RWPE2 (cell line): ENCODE results near the gene PLVAP.
A peak's percentile ranks its signal among the peaks of the same experiment; 100 is the strongest.

Source experiments
- ATAC-seq: fragments of 200-7000 bp; cut with Tn5 transposase; 3 replicates; pipeline ENCODE4 v1.9.1; 2021; ENCODE audit warnings: low read depth
- DNase-seq: peaks from one replicate; pipeline ENCODE4 v3.0.0-alpha.2; 2020; ENCODE audit warnings: low spot score
- H3K27ac ChIP-seq: fragments of 450-650 bp; 2 replicates; pipeline ENCODE4 v1.5.1; 2017; ENCODE audit warnings: mild to moderate bottlenecking; ENCODE audit not compliant: poor library complexity, severe bottlenecking
- H3K27me3 ChIP-seq: fragments of 250-450 bp; sonication (Bioruptor Pico); 2 replicates; pipeline ENCODE4 v1.5.1; 2021; ENCODE audit warnings: mild to moderate bottlenecking, moderate library complexity; ENCODE audit not compliant: insufficient read depth, poor library complexity, severe bottlenecking
- H3K36me3 ChIP-seq: fragments of 250-450 bp; sonication (Bioruptor Pico); 2 replicates; pipeline ENCODE4 v1.5.1; 2020; ENCODE audit warnings: low read depth, mild to moderate bottlenecking, moderate library complexity
- H3K4me1 ChIP-seq: fragments of 250-450 bp; sonication (Bioruptor Pico); 2 replicates; pipeline ENCODE4 v1.5.1; 2021; ENCODE audit warnings: mild to moderate bottlenecking, moderate library complexity; ENCODE audit not compliant: insufficient read depth, poor library complexity, severe bottlenecking
- H3K4me3 ChIP-seq: fragments of 250-450 bp; sonication (Bioruptor Pico); 2 replicates; pipeline ENCODE4 v1.5.1; 2021; ENCODE audit warnings: mild to moderate bottlenecking, moderate library complexity; ENCODE audit not compliant: severe bottlenecking
- H3K9me3 ChIP-seq: fragments of 250-450 bp; sonication (Bioruptor Pico); 2 replicates; pipeline ENCODE4 v1.5.1; 2021; ENCODE audit warnings: mild to moderate bottlenecking, moderate library complexity; ENCODE audit not compliant: severe bottlenecking
- TF ChIP-seq, protein P1 (sequence below): fragments of 450-650 bp; IDR thresholded peaks from one replicate; pipeline ENCODE4 v1.5.1; 2017; ENCODE audit warnings: mild to moderate bottlenecking, moderate library complexity; ENCODE audit not compliant: poor library complexity, severe bottlenecking

Gene PLVAP

DNA sequence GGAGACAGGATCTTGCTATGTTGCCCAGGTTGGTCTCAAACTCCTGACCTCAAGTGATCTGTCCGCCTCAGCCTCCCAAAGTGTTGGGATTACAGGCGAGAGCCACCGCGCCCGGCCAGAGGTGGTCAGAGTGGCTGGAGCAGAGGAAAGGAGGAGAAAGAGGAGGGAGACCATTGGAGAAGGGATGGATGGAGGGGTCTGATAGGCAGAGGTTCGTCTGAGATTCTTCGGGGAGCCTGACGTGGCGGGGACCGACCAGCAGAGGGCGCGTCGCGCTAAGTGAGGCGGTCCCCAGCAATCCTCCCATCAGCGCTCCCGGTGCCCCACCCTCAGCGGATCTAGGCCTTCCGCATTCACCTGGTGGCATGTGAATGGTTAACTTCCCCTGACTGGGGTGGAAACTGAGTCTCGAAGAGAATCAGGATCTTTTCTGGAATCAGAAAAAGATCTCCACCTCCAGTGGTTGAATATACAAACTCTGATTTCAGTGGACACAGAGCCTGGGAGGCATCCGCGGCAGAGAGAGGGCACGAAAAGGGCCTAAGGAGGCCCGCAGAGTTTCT is 31.0 kb downstream of the PLVAP start:
- ATAC-seq (peak; percentile 88), DNase-seq (no peak)
- Histone ChIP-seq H3K36me3 (peaks cover 8% of the 10 kb centered on the region; the same call in 1 of the 2 replicates), H3K4me1 (no peaks in the 10 kb centered on the region), H3K27me3 (no peaks in the 10 kb centered on the region), H3K4me3 (no peak overlapping the region), H3K9me3 (no peaks in the 10 kb centered on the region), H3K27ac (no peak overlapping the region)
- TF ChIP-seq, protein P1, sequence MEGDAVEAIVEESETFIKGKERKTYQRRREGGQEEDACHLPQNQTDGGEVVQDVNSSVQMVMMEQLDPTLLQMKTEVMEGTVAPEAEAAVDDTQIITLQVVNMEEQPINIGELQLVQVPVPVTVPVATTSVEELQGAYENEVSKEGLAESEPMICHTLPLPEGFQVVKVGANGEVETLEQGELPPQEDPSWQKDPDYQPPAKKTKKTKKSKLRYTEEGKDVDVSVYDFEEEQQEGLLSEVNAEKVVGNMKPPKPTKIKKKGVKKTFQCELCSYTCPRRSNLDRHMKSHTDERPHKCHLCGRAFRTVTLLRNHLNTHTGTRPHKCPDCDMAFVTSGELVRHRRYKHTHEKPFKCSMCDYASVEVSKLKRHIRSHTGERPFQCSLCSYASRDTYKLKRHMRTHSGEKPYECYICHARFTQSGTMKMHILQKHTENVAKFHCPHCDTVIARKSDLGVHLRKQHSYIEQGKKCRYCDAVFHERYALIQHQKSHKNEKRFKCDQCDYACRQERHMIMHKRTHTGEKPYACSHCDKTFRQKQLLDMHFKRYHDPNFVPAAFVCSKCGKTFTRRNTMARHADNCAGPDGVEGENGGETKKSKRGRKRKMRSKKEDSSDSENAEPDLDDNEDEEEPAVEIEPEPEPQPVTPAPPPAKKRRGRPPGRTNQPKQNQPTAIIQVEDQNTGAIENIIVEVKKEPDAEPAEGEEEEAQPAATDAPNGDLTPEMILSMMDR, result peak; percentile 94

DNA sequence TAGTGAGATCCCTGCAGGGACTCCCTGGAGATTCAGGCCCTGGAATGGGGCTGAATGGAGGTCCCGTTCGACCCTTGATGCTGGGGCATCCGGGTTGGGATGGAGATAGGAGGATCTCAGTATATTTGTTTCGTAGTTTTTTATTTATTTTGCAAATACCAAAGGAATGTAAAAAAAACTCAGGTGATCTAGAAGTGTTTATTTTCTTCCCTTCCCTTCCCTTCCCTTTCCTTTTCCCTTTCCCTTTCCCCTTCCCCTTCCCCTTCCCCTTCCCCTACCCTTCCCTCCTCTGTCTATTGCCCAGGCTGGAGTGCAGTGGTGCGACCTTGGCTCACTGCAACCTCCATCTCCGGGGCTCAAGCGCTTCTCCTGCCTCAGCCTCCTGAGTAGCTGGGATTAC is 35.3 kb downstream of the PLVAP start:
- no peaks in the 10 kb centered on the region for H3K27me3 ChIP-seq
- TF ChIP-seq, protein P1, result no peak
- DNase-seq (no peak), ATAC-seq (no peak)
- H3K4me3 ChIP-seq, result no peak overlapping the region
- H3K36me3 ChIP-seq, result peaks cover 16% of the 10 kb centered on the region
- no peaks in the 10 kb centered on the region for H3K4me1 ChIP-seq
- H3K27ac ChIP-seq, result no peak overlapping the region
- no peaks in the 10 kb centered on the region for H3K9me3 ChIP-seq

DNA sequence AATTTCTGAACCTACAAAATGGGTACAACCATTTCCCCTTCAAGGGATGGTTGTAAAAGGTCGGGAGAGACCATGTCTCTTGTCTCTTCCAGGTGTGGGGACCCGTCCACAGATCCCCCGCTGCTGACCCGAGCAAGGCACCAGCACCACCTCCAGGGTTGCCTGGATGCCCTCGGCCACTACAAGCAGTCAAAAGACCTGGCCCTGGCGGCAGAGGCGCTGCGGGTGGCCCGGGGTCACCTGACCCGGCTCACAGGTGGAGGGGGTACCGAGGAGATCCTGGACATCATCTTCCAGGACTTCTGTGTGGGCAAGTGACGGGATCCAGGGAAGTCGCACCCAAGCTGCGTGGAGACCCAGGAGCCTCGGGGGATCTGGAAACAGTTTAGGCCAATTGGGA is 35.8 kb downstream of the PLVAP start:
- H3K4me3 ChIP-seq, result no peak overlapping the region
- no peaks in the 10 kb centered on the region for H3K9me3 ChIP-seq
- TF ChIP-seq, protein P1, result no peak
- no peak overlapping the region for H3K27ac ChIP-seq
- H3K27me3 ChIP-seq, result no peaks in the 10 kb centered on the region
- H3K4me1 ChIP-seq, result no peaks in the 10 kb centered on the region
- peaks cover 16% of the 10 kb centered on the region for H3K36me3 ChIP-seq
- ATAC-seq (no peak), DNase-seq (no peak)

- H3K27ac ChIP-seq, result no peak overlapping the region
- DNase-seq, result no peak
- H3K4me1 ChIP-seq, result no peaks in the 10 kb centered on the region
- no peaks in the 10 kb centered on the region for H3K27me3 ChIP-seq
- TF ChIP-seq, protein P1, result no peak
- peaks cover 16% of the 10 kb centered on the region for H3K36me3 ChIP-seq
- H3K4me3 ChIP-seq, result no peak overlapping the region
- H3K9me3 ChIP-seq, result no peaks in the 10 kb centered on the region
- no peak for ATAC-seq
Measured at GRCh38 chr19:17340871-17341357, 36.2 kb downstream of the PLVAP start.

GRCh38 chr19:17340302-17340870 is 36.8 kb downstream of the PLVAP start:
- H3K4me3 ChIP-seq, result no peak overlapping the region
- no peaks in the 10 kb centered on the region for H3K27me3 ChIP-seq
- H3K36me3 ChIP-seq, result peaks cover 16% of the 10 kb centered on the region
- TF ChIP-seq, protein P1, result no peak
- no peak for DNase-seq
- no peaks in the 10 kb centered on the region for H3K4me1 ChIP-seq
- ATAC-seq, result no peak
- H3K9me3 ChIP-seq, result no peaks in the 10 kb centered on the region
- no peak overlapping the region for H3K27ac ChIP-seq
